DOHH2 (cell line): ENCODE measurements around the gene RABL6.

Experiments used
- H3F3A ChIP-seq: fragments of 200-600 bp; sonication (generic), shearing (Covaris generic); 2 replicates; pipeline ENCODE4 v1.6.0; 2016; ENCODE audit warnings: antibody characterized with exemption, mild to moderate bottlenecking; ENCODE audit not compliant: control insufficient read depth, insufficient read depth
- H3K27ac ChIP-seq: fragments of 200-600 bp; sonication (generic); 2 replicates; pipeline ENCODE4 v1.5.1; 2014; ENCODE audit warnings: low read depth, mild to moderate bottlenecking, low read length, moderate library complexity
- H3K27me3 ChIP-seq: fragments of 200-600 bp; sonication (generic); 2 replicates; pipeline ENCODE4 v1.6.1; 2014; ENCODE audit warnings: mild to moderate bottlenecking, low read length, mixed read lengths; ENCODE audit not compliant: control insufficient read depth
- H3K36me3 ChIP-seq: fragments of 200-600 bp; sonication (generic); 2 replicates; pipeline ENCODE4 v1.6.1; 2014; ENCODE audit warnings: mild to moderate bottlenecking, low read length, moderate library complexity, mixed read lengths; ENCODE audit not compliant: control insufficient read depth
- H3K4me1 ChIP-seq: fragments of 200-600 bp; sonication (generic); 2 replicates; pipeline ENCODE4 v1.6.1; 2014; ENCODE audit warnings: mild to moderate bottlenecking, low read length, mixed read lengths; ENCODE audit not compliant: control insufficient read depth
- H3K4me2 ChIP-seq: fragments of 200-600 bp; sonication (generic); 2 replicates; pipeline ENCODE4 v1.6.0; 2014; ENCODE audit warnings: mild to moderate bottlenecking, low read length, moderate library complexity
- H3K4me3 ChIP-seq: fragments of 200-600 bp; sonication (generic); 2 replicates; pipeline ENCODE4 v1.5.1; 2014; ENCODE audit warnings: mild to moderate bottlenecking, low read length, mixed read lengths
- H3K79me2 ChIP-seq: fragments of 200-600 bp; sonication (generic); 2 replicates; pipeline ENCODE4 v1.6.1; 2014; ENCODE audit warnings: mild to moderate bottlenecking, low read length, mixed read lengths; ENCODE audit not compliant: control insufficient read depth
- H3K9me2 ChIP-seq: fragments of 200-600 bp; sonication (generic); replicated peaks from 2 replicates; pipeline ENCODE4 v1.6.1; 2014; ENCODE audit warnings: mild to moderate bottlenecking, low read length, mixed read lengths; ENCODE audit not compliant: control insufficient read depth
- H3K9me3 ChIP-seq: fragments of 200-600 bp; sonication (generic); 2 replicates; pipeline ENCODE4 v1.6.1; 2014; ENCODE audit warnings: antibody characterized with exemption, low read length, mixed read lengths; ENCODE audit not compliant: control insufficient read depth, insufficient read depth
- H4K20me1 ChIP-seq: fragments of 200-600 bp; sonication (generic); 2 replicates; pipeline ENCODE4 v1.6.0; 2014; ENCODE audit warnings: low read depth, mild to moderate bottlenecking, antibody characterized with exemption, low read length, moderate library complexity; ENCODE audit not compliant: control insufficient read depth, insufficient read depth
- EZH2phosphoT487 ChIP-seq: fragments of 200-600 bp; sonication (generic); IDR thresholded peaks from 2 replicates; pipeline ENCODE4 v1.6.1; 2017; ENCODE audit warnings: borderline replicate concordance, mild to moderate bottlenecking, antibody characterized with exemption, low read length, moderate library complexity, mixed read lengths
- TF ChIP-seq, protein P1 (sequence below): fragments of 200-600 bp; sonication (generic); IDR thresholded peaks from one replicate; pipeline ENCODE4 v1.5.1; 2014; ENCODE audit warnings: antibody characterized with exemption, mild to moderate bottlenecking, low read depth, low read length; ENCODE audit not compliant: poor library complexity, severe bottlenecking

The RABL6 gene

DNA sequence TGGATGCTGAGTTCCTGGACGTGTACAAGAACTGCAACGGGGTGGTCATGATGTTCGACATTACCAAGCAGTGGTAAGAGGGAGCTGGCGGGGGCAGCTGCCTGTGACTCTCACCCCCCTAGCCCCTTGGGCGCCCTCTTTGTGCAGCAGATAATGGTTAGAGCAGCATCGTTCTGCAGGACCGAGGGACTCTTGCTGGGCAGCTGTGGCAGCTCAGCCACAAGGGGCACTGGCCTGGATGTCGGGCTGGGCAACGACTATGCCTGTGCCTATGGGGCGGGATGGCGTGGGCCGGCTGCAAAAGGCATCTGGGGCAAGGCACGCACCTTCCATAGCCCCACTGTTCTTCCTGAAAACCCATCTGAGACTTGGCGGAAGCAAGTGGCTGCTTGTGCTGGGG lies 21.7 kb downstream of the RABL6 start:
- Histone ChIP-seq H3K27ac (no peak overlapping the region), H3K27me3 (no peaks in the 10 kb centered on the region), H3K79me2 (no peaks in the 10 kb centered on the region), H3K9me2 (no peaks in the 10 kb centered on the region), H3K4me2 (no peak overlapping the region), H4K20me1 (no peaks in the 10 kb centered on the region; the same call in 1 of the 2 replicates), H3K4me1 (no peaks in the 10 kb centered on the region), H3K36me3 (peaks cover 83% of the 10 kb centered on the region), H3F3A (no peaks in the 10 kb centered on the region), H3K9me3 (no peaks in the 10 kb centered on the region), H3K4me3 (no peak overlapping the region)
- TF ChIP-seq, protein P1, sequence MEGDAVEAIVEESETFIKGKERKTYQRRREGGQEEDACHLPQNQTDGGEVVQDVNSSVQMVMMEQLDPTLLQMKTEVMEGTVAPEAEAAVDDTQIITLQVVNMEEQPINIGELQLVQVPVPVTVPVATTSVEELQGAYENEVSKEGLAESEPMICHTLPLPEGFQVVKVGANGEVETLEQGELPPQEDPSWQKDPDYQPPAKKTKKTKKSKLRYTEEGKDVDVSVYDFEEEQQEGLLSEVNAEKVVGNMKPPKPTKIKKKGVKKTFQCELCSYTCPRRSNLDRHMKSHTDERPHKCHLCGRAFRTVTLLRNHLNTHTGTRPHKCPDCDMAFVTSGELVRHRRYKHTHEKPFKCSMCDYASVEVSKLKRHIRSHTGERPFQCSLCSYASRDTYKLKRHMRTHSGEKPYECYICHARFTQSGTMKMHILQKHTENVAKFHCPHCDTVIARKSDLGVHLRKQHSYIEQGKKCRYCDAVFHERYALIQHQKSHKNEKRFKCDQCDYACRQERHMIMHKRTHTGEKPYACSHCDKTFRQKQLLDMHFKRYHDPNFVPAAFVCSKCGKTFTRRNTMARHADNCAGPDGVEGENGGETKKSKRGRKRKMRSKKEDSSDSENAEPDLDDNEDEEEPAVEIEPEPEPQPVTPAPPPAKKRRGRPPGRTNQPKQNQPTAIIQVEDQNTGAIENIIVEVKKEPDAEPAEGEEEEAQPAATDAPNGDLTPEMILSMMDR, result no peak
- TF ChIP-seq EZH2phosphoT487, result no peak

DNA sequence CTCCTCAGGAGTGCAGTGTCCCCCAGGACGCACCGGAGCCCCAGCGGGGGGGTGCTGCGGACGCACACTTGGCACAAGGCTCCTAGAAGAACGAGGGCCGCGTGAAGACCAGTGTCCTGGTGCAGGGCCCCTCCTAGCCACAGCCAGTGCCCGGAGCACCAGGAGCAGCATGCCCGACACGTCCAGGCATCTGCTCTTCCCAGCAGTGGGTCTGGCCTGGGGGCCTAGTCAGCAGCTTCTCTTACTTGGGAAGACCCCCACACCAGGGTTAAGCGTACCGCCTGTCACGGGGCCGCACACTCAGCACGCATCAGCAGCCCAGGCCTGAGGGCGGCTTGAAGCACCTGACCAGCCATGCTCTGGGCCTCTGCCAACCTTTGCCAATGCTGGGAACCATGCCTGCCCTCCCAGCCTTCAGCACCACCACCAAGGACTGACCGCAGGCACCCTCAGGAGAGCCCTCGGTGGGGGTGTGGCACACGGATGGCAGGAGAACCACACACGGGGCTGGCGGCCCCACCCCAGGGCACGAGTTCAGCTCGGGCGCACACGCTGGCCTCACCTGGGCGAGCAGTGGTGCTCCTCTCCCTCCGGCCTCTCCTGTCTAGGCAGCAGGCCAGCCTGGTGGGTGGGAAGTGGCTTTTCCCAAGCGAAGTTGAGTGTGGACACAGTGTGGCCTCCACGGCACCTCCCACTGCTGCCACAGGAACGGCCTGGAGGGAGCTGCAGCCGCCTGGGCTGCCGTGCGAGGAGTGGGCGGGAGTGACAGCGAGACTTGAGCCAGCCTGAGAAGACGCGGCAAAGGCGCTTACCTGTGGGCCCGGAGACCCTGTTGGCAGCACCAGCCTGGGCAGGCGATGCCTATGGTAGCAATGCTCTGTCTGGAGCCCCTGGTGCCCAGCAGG lies 22.5 kb downstream of the RABL6 start:
- H3K27me3 ChIP-seq, result no peaks in the 10 kb centered on the region
- H3F3A ChIP-seq, result no peaks in the 10 kb centered on the region
- H3K27ac ChIP-seq, result no peak overlapping the region
- no peaks in the 10 kb centered on the region for H3K9me2 ChIP-seq
- peaks cover 75% of the 10 kb centered on the region for H3K36me3 ChIP-seq
- H3K4me1 ChIP-seq, result no peaks in the 10 kb centered on the region
- H4K20me1 ChIP-seq, result no peaks in the 10 kb centered on the region; the same call in 1 of the 2 replicates
- H3K4me3 ChIP-seq, result no peak overlapping the region
- no peaks in the 10 kb centered on the region for H3K9me3 ChIP-seq
- TF ChIP-seq, protein P1, result no peak
- TF ChIP-seq EZH2phosphoT487, result no peak
- no peak overlapping the region for H3K4me2 ChIP-seq
- no peaks in the 10 kb centered on the region for H3K79me2 ChIP-seq

DNA sequence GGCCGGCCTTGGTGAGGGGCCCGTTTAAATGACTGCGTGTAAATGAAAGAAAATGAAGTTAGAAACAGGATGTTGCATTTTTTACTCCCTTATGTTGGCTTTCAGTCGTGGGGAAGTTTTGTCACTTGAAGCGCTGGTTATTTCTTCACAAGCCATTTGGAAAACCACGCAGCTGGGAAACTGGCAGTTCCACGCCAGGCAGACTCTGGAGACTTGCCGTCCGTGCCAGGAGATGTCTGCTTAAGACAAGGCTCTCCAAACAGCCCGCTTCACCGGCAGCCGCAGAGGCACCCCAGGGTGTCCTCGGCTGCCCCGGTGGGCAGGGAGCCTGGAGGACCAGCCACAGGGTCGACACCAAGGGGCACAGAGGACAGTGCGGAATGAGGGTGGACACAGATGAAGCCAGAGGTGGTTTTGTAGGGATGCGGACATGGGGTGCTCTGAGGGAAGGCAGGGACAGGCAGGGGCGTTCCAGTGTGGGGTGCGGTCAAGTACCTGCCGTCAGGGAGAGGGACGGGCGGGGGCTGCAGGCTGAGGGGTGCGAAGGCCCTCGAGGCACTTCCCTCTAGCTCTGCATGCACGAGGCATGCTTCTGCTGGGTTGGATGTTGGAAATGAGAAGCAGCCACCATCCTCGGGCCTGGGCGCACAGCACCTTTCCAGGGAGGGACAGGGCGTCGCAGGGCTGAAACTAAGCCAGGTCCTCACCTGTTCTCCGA lies 23.4 kb downstream of the RABL6 start:
- no peaks in the 10 kb centered on the region for H3K27me3 ChIP-seq
- no peaks in the 10 kb centered on the region for H3K4me1 ChIP-seq
- H3K27ac ChIP-seq, result no peak overlapping the region
- H3K9me2 ChIP-seq, result no peaks in the 10 kb centered on the region
- no peak overlapping the region for H3K4me2 ChIP-seq
- H3F3A ChIP-seq, result no peaks in the 10 kb centered on the region
- H3K9me3 ChIP-seq, result no peaks in the 10 kb centered on the region
- H4K20me1 ChIP-seq, result no peaks in the 10 kb centered on the region; the same call in 1 of the 2 replicates
- H3K79me2 ChIP-seq, result no peaks in the 10 kb centered on the region
- peaks cover 71% of the 10 kb centered on the region for H3K36me3 ChIP-seq
- no peak for TF ChIP-seq EZH2phosphoT487
- TF ChIP-seq, protein P1, result no peak
- H3K4me3 ChIP-seq, result no peak overlapping the region
